HL-60/S4 (cell line): ENCODE measurements around the gene TMEM143.
"Not testable (repeated sequence)": the region's sequence is repeated elsewhere in the genome, so short reads cannot be mapped to it uniquely, and the experiment has no call there.

ENCODE experiments used
- in situ Hi-C: fragments of 300-500 bp; cut with MboI; formaldehyde crosslinking; loops from 2 replicates; pipeline ENCODE4 v1.14.3; 2022; ENCODE audit warnings: low sequenced_read_pairs

The TMEM143 gene

DNA sequence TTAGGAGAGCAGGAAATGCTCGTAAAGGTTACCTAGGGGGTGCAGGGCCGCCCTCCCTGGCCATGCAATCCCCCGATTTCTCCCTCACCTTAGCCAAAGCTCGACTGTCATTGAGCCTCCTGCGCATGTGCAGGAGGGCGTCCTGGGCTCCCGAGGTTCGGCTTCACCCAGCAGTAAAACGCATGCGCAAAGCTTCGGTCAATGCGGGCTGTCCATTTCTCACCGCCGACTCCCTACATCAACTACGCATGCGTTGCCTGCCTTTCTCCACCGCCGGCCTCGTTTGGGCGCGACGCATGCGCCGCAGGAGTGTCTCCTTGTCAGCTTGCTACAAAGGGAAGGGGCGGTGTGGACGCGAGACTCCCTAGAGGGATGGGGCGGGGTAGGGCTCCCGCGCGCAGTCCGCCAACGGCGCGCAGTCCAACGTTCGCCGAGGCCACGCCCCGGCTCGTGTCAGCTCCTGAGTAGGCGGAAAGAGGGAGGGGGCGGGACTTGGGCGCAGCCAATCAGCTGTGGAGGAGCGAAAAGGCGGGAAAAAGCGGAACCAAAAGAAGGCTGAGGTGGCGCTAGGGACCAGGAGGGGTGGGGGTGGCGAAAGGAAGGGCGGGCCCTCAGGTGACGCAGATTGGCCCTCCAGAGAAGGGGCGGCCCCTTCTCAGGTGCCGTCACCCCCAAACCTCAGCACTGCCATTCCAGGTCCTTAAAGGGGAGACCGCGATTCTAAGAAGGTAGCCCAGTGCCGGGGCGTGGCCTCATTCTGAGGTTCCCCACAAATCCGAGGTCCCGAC lies at the start of gene TMEM143, which contains the start of gene SYNGR4:
TMEM143 (minus strand) TSS at position 131 of the 788 bp plus-strand sequence; CDS start at position 111, 20 bp downstream.
SYNGR4 (plus strand) TSS at position 558 of the 788 bp plus-strand sequence. CDS start 1,476 bp downstream, outside the sequence.
- in situ Hi-C loops = no loop called here

GRCh38 chr19:48405850-48406249 lies 42.1 kb upstream of the TMEM143 start:
- in situ Hi-C loops = no loop called here

DNA sequence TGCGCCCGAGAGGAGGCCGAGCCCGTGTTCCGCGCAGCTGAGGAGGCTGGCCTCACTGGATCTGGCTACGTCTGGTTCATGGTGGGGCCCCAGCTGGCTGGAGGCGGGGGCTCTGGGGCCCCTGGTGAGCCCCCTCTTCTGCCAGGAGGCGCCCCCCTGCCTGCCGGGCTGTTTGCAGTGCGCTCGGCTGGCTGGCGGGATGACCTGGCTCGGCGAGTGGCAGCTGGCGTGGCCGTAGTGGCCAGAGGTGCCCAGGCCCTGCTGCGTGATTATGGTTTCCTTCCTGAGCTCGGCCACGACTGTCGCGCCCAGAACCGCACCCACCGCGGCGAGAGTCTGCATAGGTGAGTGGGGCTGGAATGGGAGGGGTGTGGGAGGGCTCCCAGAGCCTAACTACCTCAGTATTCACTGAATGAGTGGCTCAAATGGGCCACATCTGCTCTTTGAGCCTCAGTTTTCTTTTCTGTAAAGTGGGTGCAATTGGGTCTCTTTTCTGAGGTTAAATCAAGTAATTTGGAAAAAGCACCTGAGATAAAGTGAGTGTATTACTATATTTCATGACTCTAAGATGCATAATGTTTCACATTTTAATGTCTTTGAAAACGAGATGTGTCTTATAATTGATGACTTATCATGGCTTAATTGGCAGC lies 41.4 kb upstream of the TMEM143 start:
- in situ Hi-C loops = no loop called here

DNA sequence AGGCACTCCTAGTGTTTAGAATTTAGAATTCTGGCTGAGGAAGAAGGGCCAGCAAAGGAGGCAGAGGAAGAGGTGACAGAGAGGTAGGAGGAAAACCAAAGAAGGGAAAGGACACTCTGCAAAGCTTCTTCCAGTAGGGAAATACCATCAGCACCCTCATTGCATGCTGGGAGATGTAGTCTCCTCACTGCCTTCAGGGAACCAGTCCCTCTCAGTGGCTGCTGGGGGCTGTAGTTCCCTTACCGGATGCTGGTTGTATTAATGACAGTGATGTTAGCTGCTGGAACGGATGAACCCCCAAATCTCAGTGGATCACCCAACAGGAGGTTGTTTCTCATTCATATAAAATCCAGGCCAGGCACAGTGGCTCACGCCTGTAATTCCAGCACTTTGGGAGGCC lies 39.9 kb upstream of the TMEM143 start:
- in situ Hi-C loops = no loop called here

DNA sequence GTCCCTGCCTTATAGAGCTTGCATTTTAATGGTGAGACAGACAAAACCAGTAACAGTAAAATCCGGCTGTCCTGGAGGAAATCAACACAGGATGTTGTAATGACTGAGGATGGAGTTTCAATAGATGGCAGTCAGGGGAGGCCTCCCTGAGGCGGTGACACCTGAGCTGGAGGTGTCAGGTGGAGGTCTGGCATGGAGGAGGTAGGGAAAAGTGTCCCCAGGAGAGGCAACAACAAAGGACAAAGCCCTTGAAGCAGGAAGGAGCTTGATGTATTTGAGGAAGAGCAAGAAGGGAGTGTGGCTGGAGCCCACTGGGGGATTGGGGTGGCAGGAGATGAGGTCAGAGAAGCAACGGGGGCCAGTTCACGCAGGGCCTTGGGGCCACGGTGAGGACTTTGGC lies 37.5 kb upstream of the TMEM143 start:
- in situ Hi-C loops = no loop called here

DNA sequence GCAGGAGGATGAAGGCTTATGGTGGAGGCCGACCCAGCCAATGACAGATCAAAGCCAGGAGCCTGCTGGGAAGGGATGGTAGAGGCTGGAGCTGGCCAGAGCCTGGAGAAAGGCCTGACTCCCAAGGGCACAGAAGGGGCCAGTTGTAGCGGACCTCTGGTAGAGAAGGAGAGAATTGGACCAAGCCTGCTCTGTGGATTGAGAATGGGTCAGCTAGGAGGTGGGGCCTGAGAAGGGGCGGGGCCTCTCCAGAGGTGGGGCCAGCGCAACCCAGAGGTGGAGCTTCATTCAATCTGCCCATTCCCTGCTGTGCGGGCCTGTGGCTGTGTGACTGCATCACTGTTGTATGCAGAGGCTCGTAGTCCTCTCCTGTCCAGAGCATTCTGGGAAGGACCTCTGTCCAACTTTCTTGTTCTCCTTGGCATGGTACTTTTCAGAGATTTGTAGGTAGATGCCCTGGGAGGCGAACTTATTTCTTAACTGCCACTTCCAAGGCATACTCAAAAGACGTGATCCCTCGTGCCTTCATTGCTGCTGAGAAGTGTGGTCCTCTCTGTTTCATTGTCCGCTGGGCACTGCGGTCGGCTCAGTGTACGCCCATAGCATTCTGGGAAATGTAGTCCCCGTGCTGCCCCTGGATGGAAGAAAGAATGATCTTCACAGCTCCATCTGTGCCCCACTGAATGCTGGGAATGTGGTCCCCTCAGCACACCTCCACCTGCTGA lies 36.4 kb upstream of the TMEM143 start:
- in situ Hi-C loops = no loop called here

- in situ Hi-C loops = no loop called here
Observed at GRCh38 chr19:48398375-48399235, 34.9 kb upstream of the TMEM143 start.

GRCh38 chr19:48398102-48398374 lies 34.3 kb upstream of the TMEM143 start:
- in situ Hi-C loops = no loop called here

DNA sequence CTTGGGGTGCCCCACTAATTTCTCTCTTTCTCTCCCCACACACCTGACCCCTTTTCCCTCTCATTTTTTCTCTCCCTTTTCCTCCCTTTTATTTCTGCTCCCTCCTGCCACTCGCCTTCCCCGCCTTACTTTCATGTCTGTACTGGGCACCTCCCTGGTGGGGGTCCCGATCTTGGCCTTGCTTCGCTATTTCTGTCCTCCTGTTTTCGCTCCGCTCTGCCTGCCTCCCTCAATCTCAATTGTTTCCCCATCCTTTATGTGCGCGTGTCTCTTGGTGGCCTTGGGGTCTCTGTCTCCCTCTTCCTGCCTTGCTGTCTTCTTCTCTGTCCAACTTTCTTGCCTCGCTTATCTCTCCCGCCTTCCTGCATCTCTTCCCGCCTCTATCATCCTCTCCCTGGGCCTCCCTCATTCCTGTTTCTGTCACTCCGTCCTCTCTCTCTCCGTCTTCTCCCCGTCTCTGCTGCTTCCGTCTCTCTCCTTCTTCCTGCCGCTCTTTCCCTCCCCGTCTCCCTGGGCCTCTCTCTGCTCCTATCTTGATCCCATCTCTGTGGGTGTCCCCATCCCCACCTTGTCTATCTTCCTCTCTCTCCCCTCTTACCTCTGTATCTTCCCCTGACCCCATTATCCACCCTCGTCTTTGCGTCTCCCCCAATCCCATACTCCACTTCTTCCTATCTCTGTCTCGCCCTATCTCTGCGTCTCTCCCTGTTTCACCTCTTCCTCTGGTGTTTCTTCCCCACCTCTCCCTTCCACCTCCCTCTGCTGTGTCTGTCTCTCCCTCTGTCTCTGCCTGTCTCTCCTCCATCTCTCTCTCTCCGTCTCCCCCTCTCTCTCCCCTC lies 33.7 kb upstream of the TMEM143 start:
- in situ Hi-C loops = no loop called here

DNA sequence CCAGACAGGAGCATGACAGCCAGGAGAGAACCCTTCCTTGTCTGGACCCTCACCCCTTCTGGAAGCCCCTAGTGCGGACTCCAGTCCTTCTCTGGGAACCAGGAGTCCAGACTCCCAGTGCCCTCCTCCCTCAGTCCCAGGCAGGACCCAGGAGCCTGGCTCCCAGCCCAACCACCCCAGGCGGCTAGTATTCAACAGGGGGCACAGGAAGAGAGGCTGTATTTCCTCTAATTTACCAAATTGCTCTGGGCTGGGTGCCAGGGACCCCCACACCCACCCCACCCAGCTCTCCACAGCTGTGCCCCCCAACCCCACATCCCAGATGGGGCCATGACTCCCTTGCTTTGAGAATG lies 33.1 kb upstream of the TMEM143 start:
- in situ Hi-C loops = no loop called here

DNA sequence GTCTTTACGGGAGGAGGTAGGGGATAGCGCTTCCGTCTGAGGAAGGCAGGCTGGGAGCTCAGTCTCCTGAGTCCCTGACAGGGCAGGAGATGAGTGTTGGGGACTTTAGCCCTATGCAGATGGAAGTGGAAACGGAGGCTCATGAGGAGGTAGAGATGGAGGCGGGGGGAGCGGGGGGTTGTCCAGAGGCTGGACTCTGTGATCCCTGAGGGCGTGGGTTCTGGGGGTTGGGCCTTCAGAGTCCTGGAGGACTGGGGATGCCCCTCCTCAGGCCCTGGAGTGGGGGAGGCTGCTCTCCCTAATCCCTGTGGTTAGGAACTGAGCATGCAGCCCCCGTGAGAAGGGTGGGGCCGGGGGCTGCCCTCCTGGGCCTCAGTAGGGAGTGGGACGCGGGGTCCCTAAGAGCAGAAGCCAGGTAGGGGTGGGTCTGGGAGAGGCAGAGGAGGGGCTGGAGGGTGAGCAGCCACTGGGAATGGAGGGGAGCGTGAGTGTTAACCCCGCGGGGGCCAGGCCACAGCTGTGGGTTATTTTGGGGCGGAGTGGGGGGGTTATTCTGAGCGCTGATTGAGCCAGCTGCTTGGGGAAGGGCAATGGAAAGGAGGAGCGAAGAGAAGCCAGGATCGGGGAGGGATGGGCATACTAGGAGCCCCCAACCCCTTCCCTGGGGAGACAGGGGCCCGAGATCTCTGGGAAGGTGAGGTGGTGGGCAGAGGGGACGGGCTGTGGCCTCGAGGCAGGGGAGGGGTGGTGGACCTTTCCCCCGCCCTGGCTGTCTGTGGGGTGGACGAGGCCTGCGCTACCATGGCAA lies 32.5 kb upstream of the TMEM143 start:
- in situ Hi-C loops = no loop called here

DNA sequence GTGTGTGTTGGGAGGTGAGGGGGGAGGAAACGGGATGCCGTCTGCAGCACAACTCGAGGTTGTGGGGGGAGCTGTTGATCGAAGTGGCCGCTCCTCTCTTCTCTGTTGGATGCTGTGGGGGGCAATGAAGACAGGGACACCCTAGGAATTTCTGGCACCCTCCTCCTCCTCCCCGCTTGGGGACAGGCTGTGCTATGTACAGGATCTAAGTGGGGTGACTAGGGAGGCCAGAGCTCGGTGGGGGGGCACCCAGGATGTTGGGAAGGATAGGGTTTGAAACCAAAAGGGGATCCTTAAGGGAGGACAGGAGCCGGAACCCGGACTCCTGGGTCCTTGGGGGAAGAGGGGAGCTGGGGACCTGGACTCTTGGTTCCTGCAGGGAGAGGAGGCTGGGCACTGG lies 31.8 kb upstream of the TMEM143 start:
- in situ Hi-C loops = no loop called here

GRCh38 chr19:48395170-48395455 lies 31.4 kb upstream of the TMEM143 start:
- in situ Hi-C loops = no loop called here

- in situ Hi-C loops = no loop called here
Observed at GRCh38 chr19:48394331-48395169, 30.8 kb upstream of the TMEM143 start.

DNA sequence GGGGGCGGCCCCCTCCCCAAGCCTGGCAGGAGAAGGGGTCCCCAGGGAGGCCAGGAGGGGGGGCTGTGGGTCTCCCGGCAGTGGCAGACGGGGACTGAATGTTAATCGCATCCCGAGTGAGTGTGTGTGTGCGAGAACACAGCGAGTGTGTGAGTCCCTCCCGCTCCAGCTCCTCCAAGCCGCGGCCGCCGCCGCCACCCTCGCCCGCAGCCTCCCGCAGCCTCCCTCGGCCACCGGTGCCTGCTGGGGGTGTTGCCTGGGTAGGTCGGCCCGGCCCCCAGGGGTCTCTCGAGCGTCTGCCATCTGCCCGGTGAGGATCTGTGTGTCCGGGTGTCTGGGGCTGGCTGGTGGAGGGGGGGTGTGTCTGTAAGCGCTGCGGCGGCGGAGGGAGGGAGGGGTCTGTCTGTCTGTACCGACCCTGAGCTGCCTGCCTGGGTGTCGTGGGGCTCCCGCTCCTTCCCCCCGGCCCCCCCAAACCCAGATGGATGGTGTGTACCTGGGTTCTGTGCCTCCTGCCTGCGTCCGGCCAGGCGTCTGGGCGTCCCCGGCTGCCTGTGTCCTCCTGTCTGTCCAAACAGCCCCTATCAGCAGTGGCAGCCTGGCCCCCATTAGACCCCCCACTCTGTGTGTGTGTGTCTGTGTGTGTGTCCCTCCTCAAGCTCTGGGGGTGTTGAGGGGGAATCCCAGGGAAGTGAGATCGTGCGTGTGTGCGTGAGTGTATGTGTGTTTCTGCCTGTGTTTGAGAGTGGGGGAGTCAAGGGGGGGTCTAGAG lies 30.0 kb upstream of the TMEM143 start, which contains the start of gene GRIN2D:
GRIN2D (plus strand) TSS at position 110 of the 772 bp plus-strand sequence. CDS start 4,725 bp downstream, outside the sequence.
- in situ Hi-C loops = no loop called here

DNA sequence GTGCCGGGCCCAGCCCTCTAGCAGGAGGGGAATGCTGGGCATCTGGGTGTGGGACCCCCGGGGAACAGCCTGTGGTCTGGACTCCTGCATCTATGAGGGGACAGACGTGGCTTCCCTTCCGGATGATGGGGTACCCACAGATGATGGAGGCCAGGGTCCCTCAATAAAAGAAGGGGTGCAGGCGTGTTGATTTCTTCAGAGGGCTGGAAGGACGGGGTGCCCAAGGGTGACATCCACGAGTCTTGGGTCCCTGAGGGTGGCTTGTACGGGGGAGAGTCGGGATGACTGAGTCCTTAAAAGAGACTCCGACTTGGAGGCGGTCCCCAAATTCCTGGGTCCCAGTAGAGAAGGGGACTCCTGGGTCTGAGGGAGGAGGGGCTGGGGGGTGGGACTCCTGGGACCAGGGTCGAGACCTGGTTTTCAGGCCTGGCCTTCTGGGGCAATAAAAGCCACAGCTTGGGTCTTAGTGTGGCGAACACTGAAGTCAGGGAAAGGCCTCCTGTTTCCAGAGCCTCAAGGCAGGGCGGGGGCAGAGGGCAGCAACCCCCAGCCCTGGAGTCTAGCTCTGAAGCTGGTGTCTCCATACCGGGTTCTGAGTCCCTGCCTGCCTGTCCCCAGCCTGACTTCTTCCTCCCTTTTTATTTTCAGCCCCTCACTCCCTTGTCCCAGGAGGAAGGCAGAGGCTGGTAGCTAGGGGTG lies 29.3 kb upstream of the TMEM143 start:
- in situ Hi-C loops = no loop called here

- in situ Hi-C loops = not testable (repeated sequence)
Observed at GRCh38 chr19:48392006-48392344, 28.2 kb upstream of the TMEM143 start.
